HCT116 (cell line): ENCODE data around the gene PHLDB3. TPM values are rescaled to one million over a fixed set of nuclear protein-coding genes. Genes with fewer than 3 reads are reported as not detected.

Source experiments
- ATAC-seq: fragments of 200-7000 bp; cut with Tn5 transposase; 2 replicates; pipeline ENCODE4 v1.9.1; 2020; ENCODE audit warnings: mild to moderate bottlenecking, moderate library complexity
- BruUV-seq: library from RNA; stranded (reverse); fragments of 400-500 nt; replicated peaks from 2 replicates; lab custom pipeline; 2021; lab: Mats Ljungman, UMichigan
- CTCF ChIA-PET: fragments of 300-600 bp; sonication (Branson Sonifier 250); formaldehyde crosslinking; loops from one replicate; lab custom pipeline; 2021; ENCODE audit warnings: antibody characterized with exemption; lab: Charles Lee
- POLR2A ChIA-PET: fragments of 300-600, 350-600 bp; sonication (Branson Sonifier 250); formaldehyde crosslinking; loops from one replicate; lab custom pipeline; 2021; ENCODE audit warnings: antibody characterized with exemption; lab: Charles Lee
- RAD21 ChIA-PET, 2 experiments: fragments of 300-600 bp; sonication (Branson Sonifier 250); formaldehyde crosslinking; loops; one replicate each; lab custom pipeline; 2023; ENCODE audit warnings: low total read pairs in 2 of 2; ENCODE audit not compliant: uncharacterized antibody in 2 of 2, unreplicated experiment in 2 of 2, low non-redundant PET in 1 of 2; lab: Charles Lee
- DNase-seq: peaks from one replicate; pipeline ENCODE4 v3.0.0-alpha.2; 2010; ENCODE audit warnings: low read depth, low spot score
- H2AFZ ChIP-seq: fragments of 200-600 bp; shearing (Covaris generic), sonication (generic); 2 replicates; pipeline ENCODE4 v1.6.1; 2017; ENCODE audit warnings: low read depth, mixed run types, mixed read lengths, antibody characterized with exemption, low read length; ENCODE audit not compliant: poor library complexity, severe bottlenecking
- H3K27ac ChIP-seq: 2 replicates; pipeline ENCODE4 v1.5.1; 2012; ENCODE audit warnings: low read depth, low read length
- H3K27me3 ChIP-seq: fragments of 200-600 bp; sonication (generic); 2 replicates; pipeline ENCODE4 v1.6.1; 2016; ENCODE audit warnings: mixed run types, low read length, mixed read lengths; ENCODE audit not compliant: insufficient read depth
- H3K36me3 ChIP-seq, 2 experiments: fragments of 200-500 bp in 1 of 2; fragments of 200-600 bp in 1 of 2; sonication (Bioruptor generic) in 1 of 2; sonication (generic) in 1 of 2; 2 replicates each; pipeline versions ENCODE4 v1.5.1 to v1.6.1; 2014 to 2016; ENCODE audit warnings: low read length in 2 of 2, inconsistent platforms in 1 of 2, mixed read lengths in 1 of 2, mixed run types in 1 of 2; ENCODE audit not compliant: insufficient read depth in 2 of 2, control insufficient read depth in 1 of 2
- H3K4me1 ChIP-seq, 2 experiments: fragments of 200-600 bp in 1 of 2; sonication (generic) in 1 of 2; 2 replicates each; pipeline versions ENCODE4 v1.5.1 to v1.6.1; 2012 to 2017; ENCODE audit warnings: low read length in 2 of 2, inconsistent platforms in 1 of 2, mild to moderate bottlenecking in 1 of 2, mixed read lengths in 1 of 2, mixed run types in 1 of 2, moderate library complexity in 1 of 2; ENCODE audit not compliant: insufficient read depth in 2 of 2, control insufficient read depth in 1 of 2
- H3K4me2 ChIP-seq: fragments of 200-600 bp; sonication (generic); 2 replicates; pipeline ENCODE4 v1.6.1; 2017; ENCODE audit warnings: mixed run types, low read length, mixed read lengths
- H3K4me3 ChIP-seq, 2 experiments: fragments of 200-600 bp in 1 of 2; sonication (generic) in 1 of 2; replicated peaks in 1 of 2; 2 replicates each; pipeline ENCODE4 v1.5.1; 2011 to 2016; ENCODE audit warnings: low read length in 2 of 2, control low read depth in 1 of 2, low read depth in 1 of 2, mild to moderate bottlenecking in 1 of 2, mixed read lengths in 1 of 2, mixed run types in 1 of 2
- H3K79me2 ChIP-seq: fragments of 200-600 bp; sonication (generic); 2 replicates; pipeline ENCODE4 v1.6.1; 2017; ENCODE audit warnings: mild to moderate bottlenecking, mixed run types, low read length, moderate library complexity, mixed read lengths; ENCODE audit not compliant: insufficient read depth
- H3K9ac ChIP-seq: fragments of 200-600 bp; sonication (generic); 2 replicates; pipeline ENCODE4 v1.6.1; 2016; ENCODE audit warnings: low read length, mixed read lengths
- H3K9me2 ChIP-seq: fragments of 200-600 bp; sonication (generic), shearing (Covaris generic); 2 replicates; pipeline ENCODE4 v1.6.1; 2017; ENCODE audit warnings: mixed run types, mild to moderate bottlenecking, moderate library complexity; ENCODE audit not compliant: insufficient read depth
- H3K9me3 ChIP-seq, 2 experiments: fragments of 200-500 bp in 1 of 2; fragments of 200-600 bp in 1 of 2; sonication (Bioruptor generic) in 1 of 2; sonication (generic) in 1 of 2; 2 replicates each; pipeline ENCODE4 v1.6.1; 2014 to 2017; ENCODE audit warnings: low read length in 2 of 2, mixed read lengths in 2 of 2, inconsistent platforms in 1 of 2, low read depth in 1 of 2, mild to moderate bottlenecking in 1 of 2, mixed run types in 1 of 2, moderate library complexity in 1 of 2; ENCODE audit not compliant: control insufficient read depth in 1 of 2, insufficient read depth in 1 of 2
- H4K20me1 ChIP-seq: fragments of 200-600 bp; sonication (generic), shearing (Covaris generic); 2 replicates; pipeline ENCODE4 v1.6.1; 2017; ENCODE audit warnings: mixed run types, mild to moderate bottlenecking, moderate library complexity; ENCODE audit not compliant: insufficient read depth
- ATF3 ChIP-seq: IDR thresholded peaks from 2 replicates; pipeline ENCODE4 v1.6.1; 2012
- CBX3 ChIP-seq: IDR thresholded peaks from 2 replicates; pipeline ENCODE4 v1.6.1; 2012; ENCODE audit warnings: low read depth
- CEBPB ChIP-seq: IDR thresholded peaks from 2 replicates; pipeline ENCODE4 v1.6.1; 2012; ENCODE audit warnings: low read depth
- CTCF ChIP-seq, 3 experiments: fragments of 200-600 bp in 1 of 3; sonication (generic) in 1 of 3; IDR thresholded peaks in 2 of 3; conservative IDR thresholded peaks in 1 of 3; 2 replicates each; pipeline ENCODE4 v1.5.1; 2012 to 2017; ENCODE audit warnings: low read depth in 2 of 3, low read length in 2 of 3, antibody characterized with exemption in 1 of 3, borderline replicate concordance in 1 of 3, control low read depth in 1 of 3, mild to moderate bottlenecking in 1 of 3, mixed read lengths in 1 of 3, mixed run types in 1 of 3, moderate library complexity in 1 of 3; ENCODE audit not compliant: insufficient read depth in 1 of 3
- EGR1 ChIP-seq: IDR thresholded peaks from 2 replicates; pipeline ENCODE4 v1.6.1; 2012; ENCODE audit warnings: low read depth
- ELF1 ChIP-seq: IDR thresholded peaks from 2 replicates; pipeline ENCODE4 v1.6.1; 2012; ENCODE audit warnings: low read depth, borderline replicate concordance
- EZH2 ChIP-seq: fragments of 200-600 bp; sonication (generic); IDR thresholded peaks from 2 replicates; pipeline ENCODE4 v1.6.1; 2017; ENCODE audit warnings: antibody characterized with exemption, mixed run types
- FOSL1 ChIP-seq: IDR thresholded peaks from 2 replicates; pipeline ENCODE4 v1.6.1; 2012; ENCODE audit warnings: low read depth
- JUND ChIP-seq: IDR thresholded peaks from 2 replicates; pipeline ENCODE4 v1.6.1; 2012
- POLR2A ChIP-seq: IDR thresholded peaks from 2 replicates; pipeline ENCODE4 v1.7.0; 2011; ENCODE audit warnings: borderline replicate concordance; ENCODE audit not compliant: insufficient read depth, insufficient read length; ENCODE audit errors: extremely low read depth
- POLR2AphosphoS5 ChIP-seq: IDR thresholded peaks from 2 replicates; pipeline ENCODE4 v1.6.1; 2011; ENCODE audit warnings: mild to moderate bottlenecking, low read depth, low read length, moderate library complexity
- RAD21 ChIP-seq: IDR thresholded peaks from 2 replicates; pipeline ENCODE4 v1.6.1; 2012; ENCODE audit warnings: low read depth, mild to moderate bottlenecking
- SIN3A ChIP-seq: IDR thresholded peaks from 2 replicates; pipeline ENCODE4 v1.6.1; 2012; ENCODE audit warnings: low read depth
- SRF ChIP-seq: IDR thresholded peaks from 2 replicates; pipeline ENCODE4 v1.6.1; 2012; ENCODE audit warnings: low read depth
- TCF7L2 ChIP-seq: IDR thresholded peaks from 2 replicates; pipeline ENCODE4 v1.7.0; 2011; ENCODE audit warnings: borderline replicate concordance, inconsistent platforms; ENCODE audit not compliant: insufficient read depth, insufficient read length; ENCODE audit errors: extremely low read depth
- ZFX ChIP-seq: fragments of 450-650 bp; IDR thresholded peaks from 2 replicates; pipeline ENCODE4 v1.6.1; 2017
- intact Hi-C: fragments of 100-400 bp; cut with micrococcal nuclease; formaldehyde crosslinking; loops from 2 replicates; pipeline ENCODE4 v1.10.0; 2022
- total RNA-seq: library from RNA; stranded (reverse); gene quantifications from one replicate; pipeline ENCODE4 v1.2.1, GENCODE V29; 2021; ENCODE audit not compliant: unreplicated experiment
- TF ChIP-seq, protein P1 (sequence below): IDR thresholded peaks from 2 replicates; pipeline ENCODE4 v1.6.1; 2012
- TF ChIP-seq, protein P2 (sequence below): IDR thresholded peaks from 2 replicates; pipeline ENCODE4 v1.6.1; 2012; ENCODE audit warnings: low read depth

The PHLDB3 gene
- total RNA-seq, 1 experiment from 2014 or later = 15.5 TPM

DNA sequence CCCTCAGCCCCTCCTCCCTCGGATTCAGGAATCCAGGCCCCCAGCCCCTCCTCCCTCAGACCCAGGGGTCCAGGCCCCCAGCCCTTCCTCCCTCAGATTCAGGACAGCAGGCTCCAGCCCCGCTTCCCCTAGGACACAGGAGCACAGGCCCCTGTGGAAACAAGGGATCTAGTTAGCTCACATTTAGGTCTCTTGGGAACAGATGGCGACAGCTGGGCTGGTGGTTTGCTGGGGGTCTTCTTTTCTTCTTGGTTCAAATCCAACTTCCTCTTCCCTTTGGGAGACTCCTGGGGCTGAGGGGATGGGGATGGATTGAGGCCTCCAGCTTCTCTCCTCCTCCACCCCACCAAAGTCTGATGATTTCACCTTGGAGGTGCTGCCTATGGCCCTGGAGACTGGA, 48.1 kb upstream of the PHLDB3 start:
- no TSS peak for BruUV-seq
- Histone ChIP-seq H2AFZ (no peak overlapping the region), H3K36me3 (peaks cover 5 to 10% of the 10 kb centered on the region in 2 experiments; a peak in 3 of 4 replicates), H3K4me2 (no peak overlapping the region), H3K27me3 (no peaks in the 10 kb centered on the region), H3K9me2 (no peaks in the 10 kb centered on the region), H3K4me1 (no peaks in the 10 kb centered on the region), H4K20me1 (no peaks in the 10 kb centered on the region), H3K79me2 (no peaks in the 10 kb centered on the region), H3K9ac (no peak overlapping the region), H3K9me3 (no peaks in the 10 kb centered on the region), H3K27ac (no peak overlapping the region), H3K4me3 (no peak overlapping the region)
- no peak for DNase-seq
- TF ChIP-seq EZH2 = no peak
- TF ChIP-seq EGR1 = no peak
- no peak for TF ChIP-seq SRF
- TF ChIP-seq, protein P1, sequence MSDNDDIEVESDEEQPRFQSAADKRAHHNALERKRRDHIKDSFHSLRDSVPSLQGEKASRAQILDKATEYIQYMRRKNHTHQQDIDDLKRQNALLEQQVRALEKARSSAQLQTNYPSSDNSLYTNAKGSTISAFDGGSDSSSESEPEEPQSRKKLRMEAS = no peak
- no peak for TF ChIP-seq ELF1
- TF ChIP-seq RAD21 = no peak
- TF ChIP-seq POLR2A = no peak
- TF ChIP-seq, protein P2, sequence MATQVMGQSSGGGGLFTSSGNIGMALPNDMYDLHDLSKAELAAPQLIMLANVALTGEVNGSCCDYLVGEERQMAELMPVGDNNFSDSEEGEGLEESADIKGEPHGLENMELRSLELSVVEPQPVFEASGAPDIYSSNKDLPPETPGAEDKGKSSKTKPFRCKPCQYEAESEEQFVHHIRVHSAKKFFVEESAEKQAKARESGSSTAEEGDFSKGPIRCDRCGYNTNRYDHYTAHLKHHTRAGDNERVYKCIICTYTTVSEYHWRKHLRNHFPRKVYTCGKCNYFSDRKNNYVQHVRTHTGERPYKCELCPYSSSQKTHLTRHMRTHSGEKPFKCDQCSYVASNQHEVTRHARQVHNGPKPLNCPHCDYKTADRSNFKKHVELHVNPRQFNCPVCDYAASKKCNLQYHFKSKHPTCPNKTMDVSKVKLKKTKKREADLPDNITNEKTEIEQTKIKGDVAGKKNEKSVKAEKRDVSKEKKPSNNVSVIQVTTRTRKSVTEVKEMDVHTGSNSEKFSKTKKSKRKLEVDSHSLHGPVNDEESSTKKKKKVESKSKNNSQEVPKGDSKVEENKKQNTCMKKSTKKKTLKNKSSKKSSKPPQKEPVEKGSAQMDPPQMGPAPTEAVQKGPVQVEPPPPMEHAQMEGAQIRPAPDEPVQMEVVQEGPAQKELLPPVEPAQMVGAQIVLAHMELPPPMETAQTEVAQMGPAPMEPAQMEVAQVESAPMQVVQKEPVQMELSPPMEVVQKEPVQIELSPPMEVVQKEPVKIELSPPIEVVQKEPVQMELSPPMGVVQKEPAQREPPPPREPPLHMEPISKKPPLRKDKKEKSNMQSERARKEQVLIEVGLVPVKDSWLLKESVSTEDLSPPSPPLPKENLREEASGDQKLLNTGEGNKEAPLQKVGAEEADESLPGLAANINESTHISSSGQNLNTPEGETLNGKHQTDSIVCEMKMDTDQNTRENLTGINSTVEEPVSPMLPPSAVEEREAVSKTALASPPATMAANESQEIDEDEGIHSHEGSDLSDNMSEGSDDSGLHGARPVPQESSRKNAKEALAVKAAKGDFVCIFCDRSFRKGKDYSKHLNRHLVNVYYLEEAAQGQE = no peak
- TF ChIP-seq POLR2AphosphoS5 = no peak
- TF ChIP-seq FOSL1 = no peak
- no peak for TF ChIP-seq SIN3A
- TF ChIP-seq CEBPB = no peak
- no peak for TF ChIP-seq CBX3
- no peak for TF ChIP-seq ATF3
- no peak for TF ChIP-seq TCF7L2
- no peak for TF ChIP-seq CTCF (IDR thresholded peaks at IDR 0.05 in 2 of 3, conservative IDR thresholded peaks at IDR 0.05 in 1 of 3; ENCODE audit: borderline replicate concordance in 1 of 3, insufficient read depth in 1 of 3, low read depth in 2 of 3, low read length in 2 of 3)
- no peak for TF ChIP-seq JUND
- TF ChIP-seq ZFX = no peak
- ChIA-PET RAD21 (no interaction called here), POLR2A (no interaction called here), CTCF (interaction anchor here (0.8 kb wide), 1 partner anchor 32 kb away, joined by 3 read pairs; no protein-coding TSS in a partner anchor)
- intact Hi-C loops = no loop called here
- no peak for ATAC-seq
